HG02884 (cell line): ENCODE data around the gene ADCY2.

ENCODE experiments used
- ATAC-seq: cut with Tn5 transposase; IDR thresholded peaks from one replicate; pipeline ENCODE4 v1.9.1; 2021; ENCODE audit warnings: mild to moderate bottlenecking, moderate library complexity; ENCODE audit not compliant: unreplicated experiment

Gene ADCY2

GRCh38 chr5:7436521-7436920, 40.6 kb downstream of the ADCY2 start:
- ATAC-seq = no peak

DNA sequence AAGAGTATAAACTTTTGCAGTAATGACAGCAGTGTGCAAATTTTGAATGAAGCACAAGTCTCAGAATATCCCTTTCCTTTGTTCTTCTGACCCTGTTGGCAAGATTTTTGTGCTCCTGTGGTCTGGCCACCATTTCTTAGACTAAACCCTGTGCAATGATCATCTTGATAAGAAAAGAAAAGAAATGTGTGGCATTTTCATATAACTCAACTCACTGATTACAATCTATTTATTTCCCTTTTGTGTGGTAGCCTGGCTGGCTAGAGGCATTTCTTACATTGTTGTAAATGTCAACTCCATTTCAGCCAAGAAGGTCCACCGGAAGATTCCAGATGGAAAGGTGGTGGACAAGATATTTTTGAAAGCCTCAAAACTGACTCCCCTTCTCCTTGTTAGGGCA, 41.9 kb downstream of the ADCY2 start:
- ATAC-seq = no peak

DNA sequence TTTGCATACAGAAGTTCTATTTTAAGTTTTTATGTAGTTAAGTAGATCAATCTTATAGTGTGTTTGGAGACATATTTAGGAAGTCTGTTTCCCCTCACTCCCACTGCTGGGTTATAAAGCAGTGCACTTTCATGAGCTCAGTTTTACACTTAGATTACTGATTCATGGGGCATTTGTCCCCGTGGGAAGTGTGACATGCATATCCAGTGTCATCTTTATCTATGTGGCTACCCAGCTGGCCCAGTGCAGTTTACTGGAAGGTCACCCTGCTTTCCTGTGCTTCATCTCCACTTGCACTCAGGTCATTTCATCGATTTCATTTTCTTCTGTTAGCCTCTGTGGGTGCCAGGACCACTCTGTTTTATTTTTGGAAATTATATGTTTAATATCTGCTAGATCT, 49.1 kb downstream of the ADCY2 start:
- no peak for ATAC-seq

DNA sequence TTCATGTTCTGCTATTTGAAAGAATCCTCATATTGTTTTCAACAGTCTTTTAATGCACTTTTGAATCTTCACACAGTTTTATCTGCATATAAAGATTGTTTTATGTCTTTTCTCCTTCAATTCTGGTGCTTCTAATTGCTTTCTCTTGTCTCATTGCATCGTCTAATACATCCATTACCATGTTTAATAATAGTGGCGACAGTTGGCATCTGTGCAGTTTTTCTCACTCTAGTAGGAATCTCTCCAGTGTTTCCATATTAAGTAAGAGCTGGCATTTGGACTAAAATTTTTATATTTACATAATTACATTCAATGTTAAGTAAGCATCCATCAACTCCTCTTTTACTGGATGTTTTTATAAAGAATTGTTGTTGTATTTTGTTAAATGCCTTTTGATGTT, 49.9 kb downstream of the ADCY2 start:
- ATAC-seq = no peak

DNA sequence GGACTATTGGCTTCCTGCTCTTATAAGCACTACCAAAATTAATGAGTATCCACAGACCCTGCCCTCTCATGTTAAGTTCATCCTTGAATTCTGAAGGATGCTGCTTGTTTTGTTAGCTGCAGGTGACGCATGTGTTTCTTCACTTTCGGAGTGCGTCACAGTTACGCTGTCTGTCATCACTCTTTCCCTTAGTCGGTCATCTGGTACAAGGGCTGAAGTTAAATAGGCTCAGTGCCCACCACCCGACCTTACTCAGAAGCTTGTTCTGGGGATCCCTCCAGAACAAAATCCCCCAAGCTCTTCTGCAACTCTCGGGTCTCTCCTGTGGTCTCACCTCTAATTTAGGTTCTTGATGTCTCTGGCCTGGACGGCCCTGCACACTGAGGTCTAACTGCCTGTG, 51.0 kb downstream of the ADCY2 start:
- ATAC-seq = no peak

DNA sequence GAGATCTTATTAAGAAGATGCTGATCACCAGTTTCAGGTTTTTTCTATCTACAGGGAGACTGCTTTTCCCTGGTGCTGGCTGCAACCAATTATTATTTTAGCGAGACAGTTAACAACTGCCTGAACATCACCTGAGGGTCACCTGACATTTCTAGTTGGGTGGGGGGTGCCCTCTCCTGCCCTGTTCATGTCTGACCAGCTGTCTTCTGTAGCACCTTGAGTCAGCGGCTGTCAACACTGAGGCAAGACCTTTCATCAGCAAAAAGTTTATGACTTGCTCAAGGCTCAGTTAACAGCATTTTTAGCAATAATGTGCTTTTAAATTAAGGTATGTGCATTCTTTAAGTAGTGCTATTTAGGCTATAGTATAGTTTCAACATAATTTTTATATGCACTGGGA, 58.0 kb downstream of the ADCY2 start:
- no peak for ATAC-seq

DNA sequence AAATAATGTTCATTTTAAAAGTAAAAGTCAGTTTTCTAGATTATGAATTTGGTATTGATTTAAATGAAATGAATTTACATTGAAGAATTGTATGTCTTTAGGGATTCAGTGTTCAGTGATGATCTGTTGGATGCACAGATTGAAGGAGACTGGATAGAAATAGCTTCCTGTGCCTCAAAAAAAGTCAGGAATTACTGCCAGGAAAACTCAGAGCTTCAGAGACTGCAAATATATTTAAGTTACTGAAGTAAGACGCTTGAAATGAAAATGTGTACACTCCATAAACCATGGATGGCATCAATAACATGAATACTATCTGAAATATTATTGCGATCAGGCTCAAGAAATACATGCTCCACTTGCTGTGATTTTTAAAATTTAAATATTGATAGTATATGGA, 60.3 kb downstream of the ADCY2 start:
- no peak for ATAC-seq

- no peak for ATAC-seq
Measured at GRCh38 chr5:7461371-7461770, 65.4 kb downstream of the ADCY2 start.

DNA sequence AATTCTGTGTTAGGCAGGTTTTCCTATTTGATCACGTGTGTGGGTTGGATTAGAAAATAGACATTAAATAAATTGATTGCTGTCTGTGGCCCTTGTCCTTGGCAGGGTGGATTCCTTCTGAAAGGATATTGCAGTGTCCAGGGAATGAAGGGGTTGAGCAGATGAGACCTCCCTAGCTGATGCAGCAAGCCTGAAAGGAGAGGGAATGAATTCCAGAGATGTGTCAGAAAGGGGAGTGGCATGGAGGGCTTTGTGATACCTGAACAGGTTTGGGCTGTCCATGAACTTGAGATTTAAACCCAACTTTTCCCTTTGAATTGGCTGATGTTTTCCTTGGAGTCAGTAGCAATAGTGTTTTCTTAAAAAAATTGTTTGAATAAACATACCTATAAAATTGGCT, 66.8 kb downstream of the ADCY2 start:
- no peak for ATAC-seq

GRCh38 chr5:7464182-7464581, 68.2 kb downstream of the ADCY2 start:
- ATAC-seq = no peak

DNA sequence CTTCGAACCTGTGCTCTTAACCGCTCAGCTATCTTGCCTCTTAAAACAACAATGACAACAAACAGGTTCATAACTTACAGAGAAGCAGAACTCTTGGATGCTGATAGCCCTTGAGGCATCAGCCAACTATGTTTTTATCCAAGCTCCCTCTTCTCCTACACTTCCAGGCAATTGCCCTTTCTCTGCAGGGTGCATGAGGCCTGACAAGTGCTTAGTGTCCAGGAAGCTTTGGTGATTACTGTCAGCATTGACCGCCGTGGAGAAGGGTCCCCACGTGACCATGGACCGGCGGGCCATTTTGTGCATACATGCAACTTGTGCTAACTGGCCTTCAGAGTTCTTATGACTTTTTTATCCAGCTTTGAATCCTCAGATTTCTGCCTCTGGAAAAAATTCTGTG, 71.2 kb downstream of the ADCY2 start:
- ATAC-seq = no peak

GRCh38 chr5:7468742-7469141, 72.8 kb downstream of the ADCY2 start:
- ATAC-seq = no peak

GRCh38 chr5:7471710-7472109, 75.8 kb downstream of the ADCY2 start:
- ATAC-seq = no peak

- no peak for ATAC-seq
Measured at GRCh38 chr5:7473115-7473514, 77.2 kb downstream of the ADCY2 start.

DNA sequence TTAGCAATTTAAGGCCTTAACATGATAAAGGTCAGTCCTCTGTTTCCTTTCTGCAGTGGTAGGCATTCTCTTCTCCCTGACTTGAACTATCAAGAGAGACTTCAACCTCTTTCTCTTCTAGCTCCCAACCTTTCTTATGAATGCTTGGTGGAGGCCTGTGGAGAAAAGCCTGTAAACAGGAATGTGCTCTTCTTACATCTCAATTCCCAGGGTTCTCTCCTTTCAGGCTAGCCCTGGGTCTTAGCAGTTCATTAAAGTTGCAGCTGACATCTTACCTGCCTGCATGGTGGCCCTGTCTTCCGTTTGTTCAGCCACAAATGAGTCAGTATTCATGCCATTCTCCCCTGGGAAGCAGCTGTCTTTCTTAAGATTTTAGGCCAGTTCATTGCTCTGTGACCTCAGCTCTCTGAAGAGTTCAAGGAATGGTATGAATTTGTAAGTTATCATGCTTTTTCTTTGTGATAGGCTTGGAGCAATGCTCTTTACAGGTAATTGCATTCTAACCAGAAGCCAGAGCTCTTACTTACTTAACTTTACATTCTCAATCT, 77.8 kb downstream of the ADCY2 start:
- no peak for ATAC-seq

GRCh38 chr5:7474821-7475403, 79.0 kb downstream of the ADCY2 start:
- no peak for ATAC-seq

- no peak for ATAC-seq
Measured at GRCh38 chr5:7478459-7478858, 82.5 kb downstream of the ADCY2 start.

DNA sequence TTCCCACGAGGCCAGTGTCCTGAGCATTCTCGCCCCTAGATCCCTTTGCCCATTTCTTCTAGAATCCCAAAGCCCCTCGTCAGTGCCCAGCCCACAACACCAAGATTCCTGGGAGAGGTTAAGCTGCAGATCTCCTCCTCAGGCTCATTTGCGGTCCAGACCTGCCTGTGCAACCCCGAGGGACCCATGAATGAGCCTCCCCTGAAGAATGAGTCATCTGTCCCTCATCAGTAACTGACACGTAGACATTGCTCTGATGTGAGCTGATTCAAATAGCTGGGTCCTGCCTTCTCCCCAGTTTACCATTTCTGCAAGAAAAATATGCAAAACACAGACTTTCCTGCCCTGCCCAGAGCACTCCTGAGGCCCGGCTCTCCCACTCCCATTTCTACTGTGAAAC, 92.8 kb downstream of the ADCY2 start:
- ATAC-seq = no peak

DNA sequence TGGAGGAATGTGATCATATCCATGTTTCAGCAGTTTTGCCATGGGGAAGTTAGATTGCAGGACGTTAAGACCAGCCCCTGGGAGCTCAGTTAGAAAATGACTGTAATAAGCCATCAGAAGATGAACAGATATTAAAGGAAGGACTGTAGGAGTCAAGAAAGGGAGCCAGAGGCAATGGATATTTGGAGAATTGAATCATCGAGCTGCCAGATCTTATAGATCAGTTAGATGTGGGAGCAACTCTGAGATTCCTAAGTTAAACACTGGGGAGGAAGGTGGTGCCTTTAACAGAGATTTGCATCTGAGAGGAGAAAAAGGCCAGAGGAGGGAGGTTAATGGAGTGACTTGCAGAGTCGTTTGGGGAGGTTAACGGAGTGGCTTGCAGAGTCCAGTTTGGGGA, 96.4 kb downstream of the ADCY2 start:
- ATAC-seq = no peak

GRCh38 chr5:7493081-7493480, 97.1 kb downstream of the ADCY2 start:
- ATAC-seq = no peak

GRCh38 chr5:7493622-7494021, 97.7 kb downstream of the ADCY2 start:
- ATAC-seq = no peak

GRCh38 chr5:7494481-7495130, 98.7 kb downstream of the ADCY2 start:
- ATAC-seq = no peak

GRCh38 chr5:7495131-7495517, 99.2 kb downstream of the ADCY2 start:
- ATAC-seq = no peak
